DMS114 treated with DMSO at 0.1 percent for 48 hours (cell line): Measurements from ENCODE around the gene PSORS1C2.

Experiments used
- DNase-seq: peaks from one replicate; lab custom pipeline; 2025; ENCODE audit not compliant: unreplicated experiment; lab: John Stamatoyannopoulos, UW

PSORS1C2 gene

GRCh38 chr6:31142361-31142761 lies 3.5 kb upstream of the PSORS1C2 start:
- no peak for DNase-seq

- DNase-seq, result no peak
Measured at GRCh38 chr6:31140643-31141042, 1.8 kb upstream of the PSORS1C2 start.

DNA sequence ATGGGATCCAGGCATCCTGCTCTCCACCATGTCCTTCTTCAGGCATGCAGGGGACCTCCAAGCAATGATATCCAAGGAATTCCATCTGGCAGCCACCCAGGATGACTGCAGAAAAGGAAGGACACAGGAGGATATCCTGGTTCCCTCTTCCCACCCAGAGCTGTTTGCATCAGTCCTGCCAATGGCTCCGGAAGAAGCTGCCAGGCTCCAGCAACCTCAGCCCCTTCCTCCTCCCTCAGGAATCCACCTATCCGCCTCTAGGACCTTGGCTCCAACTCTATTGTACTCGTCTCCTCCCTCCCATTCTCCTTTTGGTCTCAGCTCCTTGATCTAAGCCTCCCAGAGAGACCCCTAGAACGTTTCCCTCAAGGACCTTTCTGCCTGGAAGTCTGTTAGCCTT lies 733 bp upstream of the PSORS1C2 start:
- DNase-seq, result no peak

GRCh38 chr6:31135710-31136109 lies 3.2 kb downstream of the PSORS1C2 start:
- no peak for DNase-seq

GRCh38 chr6:31132806-31133205 lies 6.1 kb downstream of the PSORS1C2 start:
- no peak for DNase-seq

DNA sequence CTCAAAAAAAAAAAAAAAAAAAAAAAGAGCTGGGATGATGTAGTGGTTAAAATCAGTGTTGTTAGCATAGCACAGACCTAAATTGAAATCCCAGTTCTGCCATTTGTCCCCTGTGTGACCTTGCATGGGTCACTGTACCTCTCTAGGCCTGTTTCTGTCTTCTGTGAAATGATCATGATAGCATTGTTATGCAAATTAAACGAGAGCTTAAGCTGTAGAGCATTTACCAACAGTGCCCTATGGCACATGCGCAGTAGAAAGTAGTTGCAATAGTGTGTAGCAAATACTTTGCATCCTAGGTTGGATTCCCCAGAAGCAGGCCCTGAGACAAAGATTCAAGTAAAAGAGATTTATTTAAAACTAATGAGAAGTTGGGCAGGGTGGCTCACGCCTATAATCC lies 7.3 kb downstream of the PSORS1C2 start:
- DNase-seq, result no peak

DNA sequence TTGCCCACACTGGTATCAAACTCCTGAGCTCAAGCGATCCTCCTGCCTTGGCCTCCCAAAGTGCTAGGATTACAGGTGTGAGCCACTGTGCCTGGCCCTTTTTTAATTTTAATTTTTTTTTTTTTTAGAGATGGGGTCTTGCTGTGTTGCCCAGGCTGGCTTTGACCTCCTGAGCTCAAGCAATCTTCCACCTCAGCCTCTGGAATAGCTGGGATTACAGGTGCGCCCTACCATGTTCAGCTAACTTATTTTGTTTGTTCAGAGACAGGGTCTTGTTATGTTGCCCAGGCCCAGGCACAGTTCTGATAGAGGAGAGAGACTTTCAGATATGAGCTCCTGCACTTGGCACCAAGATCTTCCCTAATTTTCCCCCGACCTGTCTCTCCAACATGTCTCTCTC lies 8.1 kb downstream of the PSORS1C2 start:
- DNase-seq, result no peak

DNA sequence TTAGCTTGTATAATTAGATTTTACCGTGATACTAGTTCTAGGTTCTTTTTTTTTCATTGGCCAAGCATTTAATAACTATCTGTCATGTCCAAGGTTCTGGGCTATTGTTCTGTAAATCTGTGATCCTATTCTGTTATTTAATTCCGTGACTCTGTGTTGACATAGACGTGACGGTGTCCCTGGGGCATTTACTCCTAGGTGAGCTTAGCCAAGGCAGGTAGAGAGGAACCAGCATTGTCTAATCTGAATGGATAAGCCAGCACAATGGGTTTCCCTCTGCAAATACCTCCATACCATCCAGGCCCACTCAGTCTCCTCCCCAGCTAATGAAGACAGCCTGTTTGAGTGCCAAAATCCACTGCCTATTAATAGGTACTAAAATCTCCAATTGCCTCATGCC lies 9.7 kb downstream of the PSORS1C2 start:
- DNase-seq, result no peak

DNA sequence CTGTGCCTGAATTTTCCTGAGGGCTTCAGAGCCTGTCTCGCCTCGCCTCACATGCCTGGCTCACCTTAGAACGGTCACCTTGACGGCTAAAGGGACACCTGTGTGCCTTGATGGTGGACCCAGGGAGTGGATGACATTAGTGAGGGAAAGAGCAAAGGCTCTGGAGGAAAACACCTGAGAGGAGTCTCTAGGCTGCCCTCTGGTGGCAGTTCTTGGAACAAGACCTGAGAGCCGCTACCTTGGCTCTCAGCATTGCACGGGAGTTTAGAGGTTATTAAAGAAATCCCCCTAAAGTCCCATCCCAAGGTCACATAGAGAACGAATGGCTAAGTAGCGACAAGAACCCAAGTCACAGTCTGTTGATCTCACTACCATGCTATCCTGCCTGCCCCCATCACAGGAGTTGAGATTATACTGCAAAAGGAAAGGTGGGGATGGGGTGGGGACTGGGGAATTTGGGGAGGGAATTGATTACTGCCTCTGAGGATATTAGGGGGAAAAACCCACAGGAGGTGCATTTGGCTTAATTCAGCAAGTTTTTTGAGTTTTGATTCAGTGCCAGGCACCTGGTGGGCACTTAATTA lies 10.7 kb downstream of the PSORS1C2 start:
- DNase-seq, result no peak

DNA sequence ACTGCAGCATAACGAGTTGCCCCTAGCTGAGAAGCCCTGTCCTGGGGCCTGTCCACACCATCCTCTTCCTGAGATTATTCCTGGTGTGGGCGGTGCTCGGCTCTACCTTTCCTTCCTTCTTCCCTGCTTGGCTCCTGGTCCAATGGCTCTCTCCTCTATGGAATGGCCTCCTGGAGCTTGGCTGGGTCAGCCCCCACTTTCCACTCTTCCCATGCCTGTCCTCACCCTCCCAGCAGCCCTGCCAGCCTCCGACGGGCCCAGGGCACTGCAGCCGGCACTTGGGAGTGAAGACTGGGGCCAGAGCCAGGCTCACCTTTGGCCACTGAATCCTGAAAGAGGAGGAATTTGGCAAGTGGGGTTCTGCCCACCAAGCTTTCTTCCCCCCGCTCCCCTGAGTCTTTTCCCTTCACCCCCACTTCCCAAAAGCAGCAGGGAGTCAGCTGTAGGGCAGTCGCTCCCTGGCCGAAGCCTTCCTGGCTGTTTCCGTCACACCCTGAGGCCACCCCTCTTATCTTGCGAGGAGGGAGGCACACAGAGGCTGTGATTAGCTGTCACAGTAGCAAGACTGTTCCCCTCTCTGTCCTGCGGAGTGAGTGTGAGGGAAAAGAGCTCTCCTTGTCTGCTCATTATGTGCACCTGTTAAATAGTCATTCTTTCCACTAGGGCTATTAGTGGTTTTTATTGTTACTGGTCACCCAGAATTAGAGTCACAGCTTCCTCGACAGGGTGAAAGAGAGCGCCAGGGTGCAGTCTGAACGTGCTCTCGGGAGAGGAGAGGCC lies 12.3 kb downstream of the PSORS1C2 start:
- no peak for DNase-seq

- no peak for DNase-seq
Measured at GRCh38 chr6:31125586-31126363, 13.1 kb downstream of the PSORS1C2 start.

GRCh38 chr6:31125162-31125561 lies 13.7 kb downstream of the PSORS1C2 start:
- no peak for DNase-seq

DNA sequence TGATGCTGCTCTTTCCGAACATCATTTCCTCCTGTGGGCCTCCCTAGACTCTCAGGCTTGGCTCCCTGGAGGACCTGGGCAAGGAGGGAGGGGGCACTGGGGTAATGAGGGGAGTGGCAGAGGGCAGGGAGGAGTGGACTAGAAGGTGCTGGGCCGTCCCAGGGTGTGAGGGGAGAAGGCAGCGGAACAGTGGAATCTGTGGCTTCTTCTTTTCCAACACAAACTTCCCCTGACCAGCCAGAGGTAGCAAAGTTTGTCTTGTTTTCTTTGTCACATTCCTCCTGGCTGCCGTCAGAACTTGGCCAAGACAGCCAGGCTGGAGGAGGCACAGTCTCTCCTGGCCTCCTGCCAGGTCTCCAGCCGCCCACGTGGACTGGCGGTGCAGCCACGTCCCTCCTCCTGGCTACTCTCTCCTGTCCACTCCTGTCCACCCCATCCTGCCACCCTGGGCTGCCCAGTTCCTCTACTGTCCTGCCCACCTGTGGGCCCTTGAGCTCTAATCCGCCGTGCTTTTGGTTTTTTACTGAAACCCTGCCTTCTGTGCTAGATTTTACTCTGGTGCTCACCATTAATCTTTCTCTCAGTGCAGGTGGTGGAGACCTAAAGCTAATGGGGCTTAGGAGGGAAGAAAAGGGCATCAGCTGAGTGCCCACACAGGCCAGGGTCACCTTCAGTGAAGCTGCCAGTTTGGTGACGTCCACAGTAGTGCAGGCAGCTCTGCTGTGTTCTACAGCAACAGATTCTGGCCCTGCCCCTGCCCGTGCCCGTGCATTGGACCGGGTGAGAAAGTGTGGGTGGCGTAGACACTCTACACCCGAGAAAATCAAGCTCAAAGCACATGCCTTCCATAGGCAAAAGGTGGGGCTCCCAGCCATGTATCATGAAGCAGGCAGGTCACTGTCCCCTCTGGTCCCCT lies 15.8 kb downstream of the PSORS1C2 start:
- no peak for DNase-seq

DNA sequence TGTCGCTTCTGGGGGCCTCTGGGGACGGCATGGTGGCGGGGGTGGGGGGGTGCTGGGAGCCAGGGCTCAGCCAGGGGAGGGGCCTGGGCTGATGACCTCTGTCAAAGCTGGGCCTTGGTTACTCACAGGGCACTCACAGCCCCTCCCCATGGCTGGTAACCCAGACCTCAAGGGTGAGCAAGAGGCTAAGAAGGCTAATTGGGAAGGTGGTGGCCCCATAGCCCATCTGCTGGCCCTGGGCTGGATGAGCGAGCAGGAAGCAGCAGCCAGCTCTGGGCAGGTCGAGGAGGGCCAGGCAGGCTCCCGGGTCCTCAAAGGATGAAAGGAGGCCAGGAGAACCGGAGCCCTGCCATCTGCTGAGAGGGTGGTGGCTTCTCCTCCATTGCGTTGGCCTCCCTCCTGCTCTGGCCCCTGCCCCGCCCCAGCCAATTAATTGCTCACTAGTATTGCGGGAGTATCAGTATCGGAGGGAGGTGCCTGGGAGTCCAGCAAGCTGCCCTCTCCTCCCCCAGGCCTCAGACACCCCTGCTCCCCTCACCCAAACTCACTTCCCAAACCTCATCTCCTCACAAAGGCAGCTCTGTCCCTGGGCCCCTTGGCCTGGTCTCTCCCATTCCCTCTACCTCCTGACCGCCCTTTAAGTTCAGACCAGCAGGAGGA lies 17.6 kb downstream of the PSORS1C2 start:
- DNase-seq, result no peak

DNA sequence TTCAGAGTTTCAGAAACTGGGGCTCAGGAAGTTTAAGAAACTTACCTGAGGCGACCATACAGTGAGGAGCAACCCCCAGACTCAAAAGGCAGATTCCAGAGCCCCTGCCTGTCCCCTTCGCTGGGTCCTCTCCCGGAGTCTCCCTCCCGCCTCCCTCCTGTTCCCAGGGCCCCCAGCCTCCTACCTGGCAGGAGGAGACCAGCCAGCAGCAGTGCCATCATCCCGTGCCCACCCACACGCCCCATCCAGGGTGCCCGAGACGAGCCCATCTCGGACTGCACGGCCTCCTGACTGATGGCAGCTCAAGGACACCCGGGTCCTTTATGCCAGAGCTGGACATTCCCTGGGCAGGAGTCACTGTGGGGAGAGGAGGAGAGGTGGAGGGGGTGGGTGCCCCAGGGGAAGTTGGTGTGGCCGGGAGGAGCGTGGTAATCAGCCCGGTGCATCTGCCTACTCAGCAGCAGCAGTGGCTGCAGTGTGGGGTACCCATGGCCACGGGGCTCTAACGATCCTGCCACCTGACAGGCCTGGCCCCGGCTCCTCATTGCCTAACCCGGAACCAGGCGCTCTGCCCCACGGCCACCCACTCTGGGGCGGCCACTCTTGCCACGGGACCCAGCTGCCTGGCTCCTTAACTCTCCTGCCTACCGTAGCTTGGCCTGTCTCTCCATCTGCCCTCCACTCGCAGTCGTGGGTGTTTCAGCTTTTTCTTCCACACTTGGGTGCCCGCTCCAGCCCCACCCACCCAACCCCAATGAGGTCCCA lies 18.5 kb downstream of the PSORS1C2 start, which contains the start of gene CDSN:
Gene CDSN, minus strand, starts transcription at position 296 of the 765 bp plus-strand sequence. Its CDS starts 27 bp downstream, at position 269.
- DNase-seq, result no peak

DNA sequence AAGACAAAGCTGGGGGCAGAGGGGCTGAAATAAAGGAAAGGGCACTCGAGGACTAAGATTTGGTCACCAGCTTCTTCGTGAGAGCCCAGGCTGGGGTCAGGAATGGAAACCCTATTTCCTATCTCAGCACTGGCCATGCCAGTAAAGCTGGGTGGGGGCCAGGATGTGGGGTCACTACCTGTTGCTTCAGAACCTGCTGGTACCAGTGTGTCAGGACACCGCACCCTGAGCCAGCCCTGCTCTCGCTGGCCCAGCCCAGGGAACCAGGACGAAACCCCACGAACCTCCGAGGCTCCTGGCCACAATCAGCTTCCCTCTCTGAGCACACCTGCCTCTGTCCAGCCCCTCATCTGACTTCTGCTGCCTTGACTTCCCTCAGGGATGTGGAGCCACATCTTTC lies 20.7 kb downstream of the PSORS1C2 start:
- no peak for DNase-seq

- no peak for DNase-seq
Measured at GRCh38 chr6:31116661-31117385, 22.0 kb downstream of the PSORS1C2 start.

GRCh38 chr6:31115941-31116560 lies 22.8 kb downstream of the PSORS1C2 start:
- no peak for DNase-seq
